Thyroid gland (tissue), 4 donors: ENCODE data around the gene ZCWPW2. TPM values are rescaled to one million over a fixed set of nuclear protein-coding genes. Genes with fewer than 3 reads are reported as not detected.
A peak's percentile ranks its signal among the peaks of the same experiment; 100 is the strongest.

Experiments used
- DNase-seq, 2 donors: peaks; one replicate each; pipeline ENCODE4 v3.0.0-alpha.2; 2019
- H3K27ac ChIP-seq, 3 donors: fragments of 200-600 bp; sonication (generic); 1 replicate in 2 of 3; 2 replicates in 1 of 3; pipeline ENCODE4 v1.5.1; 2016 to 2019; ENCODE audit warnings: mild to moderate bottlenecking in 1 of 3, moderate library complexity in 1 of 3
- H3K27me3 ChIP-seq: fragments of 200-600 bp; sonication (generic); one replicate; pipeline ENCODE4 v1.5.1; 2019
- H3K36me3 ChIP-seq, 2 donors: fragments of 200-600 bp; sonication (generic); one replicate each; pipeline ENCODE4 v1.5.1; 2016 to 2019
- H3K4me1 ChIP-seq, 2 donors: fragments of 200-600 bp; sonication (generic); one replicate each; pipeline ENCODE4 v1.5.1; 2017 to 2019
- H3K4me3 ChIP-seq, 3 donors: fragments of 200-600 bp; sonication (generic); replicated peaks in 1 of 3; 1 replicate in 2 of 3; 2 replicates in 1 of 3; pipeline ENCODE4 v1.5.1; 2016; ENCODE audit warnings: mild to moderate bottlenecking in 1 of 3
- H3K9me3 ChIP-seq: fragments of 200-600 bp; sonication (generic); one replicate; pipeline ENCODE4 v1.5.1; 2017
- POLR2A ChIP-seq, 2 donors: fragments of 450-650 bp; IDR thresholded peaks; one replicate each; pipeline ENCODE4 v1.6.1; 2017; ENCODE audit warnings: antibody characterized with exemption in 2 of 2, mild to moderate bottlenecking in 2 of 2, moderate library complexity in 1 of 2
- WGBS, 2 donors: methylation state at CpG; one replicate each; pipeline ENCODE4 v1.1.5; 2017; 5-methylcytosine and 5-hydroxymethylcytosine counted together
- intact Hi-C: fragments of 100-400 bp; cut with DNase I; formaldehyde crosslinking; loops from one replicate; pipeline ENCODE4 v1.15.1; 2023
- total RNA-seq, 4 donors: library from RNA; depleted of rRNA; stranded (reverse); fragments of >200 nt; gene quantifications; one replicate each; pipeline ENCODE4 v1.2.3, GENCODE V29; 2016
- TF ChIP-seq, protein P1 (sequence below), 6 experiments: fragments of 200-600 bp in 3 of 6; fragments of 450-650 bp in 3 of 6; sonication (generic) in 3 of 6; IDR thresholded peaks; one replicate each; pipeline ENCODE4 v1.5.1; 2016 to 2019; ENCODE audit warnings: antibody characterized with exemption in 6 of 6, mild to moderate bottlenecking in 2 of 6, inconsistent platforms in 1 of 6, moderate library complexity in 1 of 6

Gene ZCWPW2
- total RNA-seq, 4 donors from 2014 or later, result 0.49 to 2.6 (median 1.1) TPM; not detected in 1

- H3K27ac ChIP-seq, result peak overlapping the region in 2 of 3 donors; percentile 33 to 57
- H3K27me3 ChIP-seq, result no peaks in the 10 kb centered on the region
- intact Hi-C loops, result no loop called here
- no peaks in the 10 kb centered on the region for H3K4me1 ChIP-seq
- peak; percentile 46 to 48 for DNase-seq
- TF ChIP-seq, protein P1, sequence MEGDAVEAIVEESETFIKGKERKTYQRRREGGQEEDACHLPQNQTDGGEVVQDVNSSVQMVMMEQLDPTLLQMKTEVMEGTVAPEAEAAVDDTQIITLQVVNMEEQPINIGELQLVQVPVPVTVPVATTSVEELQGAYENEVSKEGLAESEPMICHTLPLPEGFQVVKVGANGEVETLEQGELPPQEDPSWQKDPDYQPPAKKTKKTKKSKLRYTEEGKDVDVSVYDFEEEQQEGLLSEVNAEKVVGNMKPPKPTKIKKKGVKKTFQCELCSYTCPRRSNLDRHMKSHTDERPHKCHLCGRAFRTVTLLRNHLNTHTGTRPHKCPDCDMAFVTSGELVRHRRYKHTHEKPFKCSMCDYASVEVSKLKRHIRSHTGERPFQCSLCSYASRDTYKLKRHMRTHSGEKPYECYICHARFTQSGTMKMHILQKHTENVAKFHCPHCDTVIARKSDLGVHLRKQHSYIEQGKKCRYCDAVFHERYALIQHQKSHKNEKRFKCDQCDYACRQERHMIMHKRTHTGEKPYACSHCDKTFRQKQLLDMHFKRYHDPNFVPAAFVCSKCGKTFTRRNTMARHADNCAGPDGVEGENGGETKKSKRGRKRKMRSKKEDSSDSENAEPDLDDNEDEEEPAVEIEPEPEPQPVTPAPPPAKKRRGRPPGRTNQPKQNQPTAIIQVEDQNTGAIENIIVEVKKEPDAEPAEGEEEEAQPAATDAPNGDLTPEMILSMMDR (IDR thresholded peaks at IDR 0.05), result peak in 1 of 6 experiments; percentile 19
- TF ChIP-seq POLR2A (IDR thresholded peaks at IDR 0.05), result no peak
- no peaks in the 10 kb centered on the region for H3K9me3 ChIP-seq
- peak overlapping the region; percentile 30 to 50 (median 48) for H3K4me3 ChIP-seq
- H3K36me3 ChIP-seq, result no peaks in the 10 kb centered on the region
- WGBS, 2 donors, result 0% methylated on average over 15 to 42 of the region's 55 CpGs
Measured at GRCh38 chr3:28575100-28575745, 226.7 kb downstream of the ZCWPW2 start.

Other genes with a start within 250 kb of the ZCWPW2 start
- 10 to 100 TPM in 2 of 4 donors, 1 to 10 TPM in 2; 3.0 to 22.7 (median 8.3) TPM for gene CMC1, start 107.1 kb upstream of the ZCWPW2 start, total RNA-seq
- 10 to 100 TPM; 55.9 to 75.3 (median 60.5) TPM for gene AZI2, start 103 bp downstream of the ZCWPW2 start, total RNA-seq